Tibial artery (tissue), 4 donors: ENCODE data around the gene ASZ1.

Source experiments
- DNase-seq, 2 donors: peaks; one replicate each; pipeline ENCODE4 v3.0.0-alpha.2; 2019
- H3K27ac ChIP-seq, 2 donors: fragments of 200-600 bp; sonication (generic) in 1 of 2; 1 replicate in 1 of 2; 2 replicates in 1 of 2; pipeline ENCODE4 v1.5.1; 2018 to 2019; ENCODE audit warnings: mild to moderate bottlenecking in 1 of 2
- H3K27me3 ChIP-seq, 2 donors: fragments of 200-600 bp; sonication (generic) in 1 of 2; one replicate each; pipeline versions ENCODE4 v1.5.1 to v1.6.0; 2016 to 2019
- H3K36me3 ChIP-seq, 3 donors: fragments of 200-600 bp; sonication (generic) in 2 of 3; one replicate each; pipeline ENCODE4 v1.5.1; 2016 to 2019; ENCODE audit warnings: mild to moderate bottlenecking in 2 of 3
- H3K4me1 ChIP-seq, 4 donors: fragments of 200-600 bp; sonication (generic) in 2 of 4; 1 replicate in 3 of 4; 2 replicates in 1 of 4; pipeline ENCODE4 v1.5.1; 2016 to 2019
- H3K4me3 ChIP-seq, 2 donors: fragments of 200-600 bp; sonication (generic) in 1 of 2; 1 replicate in 1 of 2; 2 replicates in 1 of 2; pipeline ENCODE4 v1.5.1; 2018 to 2019; ENCODE audit warnings: mild to moderate bottlenecking in 2 of 2
- H3K9me3 ChIP-seq, 3 donors: fragments of 200-600 bp; sonication (generic) in 1 of 3; one replicate each; pipeline ENCODE4 v1.5.1; 2016 to 2019
- intact Hi-C: fragments of 100-400 bp; cut with DNase I; formaldehyde crosslinking; loops from one replicate; pipeline ENCODE4 v1.15.0; 2023; ENCODE audit warnings: low total_unique reads
- TF ChIP-seq, protein P1 (sequence below), 2 experiments: fragments of 200-600 bp in 1 of 2; fragments of 450-650 bp in 1 of 2; IDR thresholded peaks; one replicate each; pipeline ENCODE4 v1.5.1; 2017 to 2019; ENCODE audit warnings: antibody characterized with exemption in 2 of 2, mild to moderate bottlenecking in 1 of 2, moderate library complexity in 1 of 2

ASZ1 gene

DNA sequence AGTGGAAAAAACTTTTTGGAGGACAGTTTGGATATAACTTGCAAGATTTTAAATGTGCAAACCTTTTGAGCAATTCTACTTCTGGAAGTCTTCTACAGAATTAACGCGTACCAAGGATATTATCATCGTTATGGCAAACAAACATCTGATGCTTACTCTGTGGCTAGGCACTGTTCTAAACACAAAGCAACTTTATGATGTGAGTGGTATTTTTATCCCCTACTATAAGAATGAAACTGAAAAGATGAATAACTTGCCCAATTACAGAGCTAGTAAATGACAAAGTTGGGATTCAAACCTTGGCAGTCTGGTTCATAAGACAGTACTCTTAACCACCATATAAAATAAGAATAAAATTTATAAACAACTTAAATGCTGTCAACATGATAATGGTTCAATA is 15.8 kb downstream of the ASZ1 start:
- intact Hi-C loops = no loop called here
- Histone ChIP-seq H3K36me3 (no peaks in the 10 kb centered on the region), H3K27me3 (no peaks in the 10 kb centered on the region), H3K4me1 (peaks cover 0 to 18% (median 1%) of the 10 kb centered on the region in 4 donors), H3K27ac (no peak overlapping the region), H3K4me3 (no peak overlapping the region), H3K9me3 (no peaks in the 10 kb centered on the region)
- DNase-seq = no peak
- TF ChIP-seq, protein P1, sequence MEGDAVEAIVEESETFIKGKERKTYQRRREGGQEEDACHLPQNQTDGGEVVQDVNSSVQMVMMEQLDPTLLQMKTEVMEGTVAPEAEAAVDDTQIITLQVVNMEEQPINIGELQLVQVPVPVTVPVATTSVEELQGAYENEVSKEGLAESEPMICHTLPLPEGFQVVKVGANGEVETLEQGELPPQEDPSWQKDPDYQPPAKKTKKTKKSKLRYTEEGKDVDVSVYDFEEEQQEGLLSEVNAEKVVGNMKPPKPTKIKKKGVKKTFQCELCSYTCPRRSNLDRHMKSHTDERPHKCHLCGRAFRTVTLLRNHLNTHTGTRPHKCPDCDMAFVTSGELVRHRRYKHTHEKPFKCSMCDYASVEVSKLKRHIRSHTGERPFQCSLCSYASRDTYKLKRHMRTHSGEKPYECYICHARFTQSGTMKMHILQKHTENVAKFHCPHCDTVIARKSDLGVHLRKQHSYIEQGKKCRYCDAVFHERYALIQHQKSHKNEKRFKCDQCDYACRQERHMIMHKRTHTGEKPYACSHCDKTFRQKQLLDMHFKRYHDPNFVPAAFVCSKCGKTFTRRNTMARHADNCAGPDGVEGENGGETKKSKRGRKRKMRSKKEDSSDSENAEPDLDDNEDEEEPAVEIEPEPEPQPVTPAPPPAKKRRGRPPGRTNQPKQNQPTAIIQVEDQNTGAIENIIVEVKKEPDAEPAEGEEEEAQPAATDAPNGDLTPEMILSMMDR (IDR thresholded peaks at IDR 0.05) = no peak

GRCh38 chr7:117408831-117409230 is 18.5 kb downstream of the ASZ1 start:
- intact Hi-C loops = no loop called here
- Histone ChIP-seq H3K4me1 (peaks cover 0 to 18% (median 1%) of the 10 kb centered on the region in 4 donors), H3K9me3 (no peaks in the 10 kb centered on the region), H3K36me3 (no peaks in the 10 kb centered on the region), H3K27ac (no peak overlapping the region), H3K4me3 (no peak overlapping the region), H3K27me3 (no peaks in the 10 kb centered on the region)
- TF ChIP-seq, protein P1 (IDR thresholded peaks at IDR 0.05) = no peak
- DNase-seq = no peak

- intact Hi-C loops = no loop called here
- Histone ChIP-seq H3K4me3 (no peak overlapping the region), H3K9me3 (no peaks in the 10 kb centered on the region), H3K4me1 (no peaks in the 10 kb centered on the region), H3K27me3 (no peaks in the 10 kb centered on the region), H3K36me3 (no peaks in the 10 kb centered on the region), H3K27ac (no peak overlapping the region)
- TF ChIP-seq, protein P1 (IDR thresholded peaks at IDR 0.05) = no peak
- no peak for DNase-seq
Observed at GRCh38 chr7:117405519-117405918, 21.8 kb downstream of the ASZ1 start.

DNA sequence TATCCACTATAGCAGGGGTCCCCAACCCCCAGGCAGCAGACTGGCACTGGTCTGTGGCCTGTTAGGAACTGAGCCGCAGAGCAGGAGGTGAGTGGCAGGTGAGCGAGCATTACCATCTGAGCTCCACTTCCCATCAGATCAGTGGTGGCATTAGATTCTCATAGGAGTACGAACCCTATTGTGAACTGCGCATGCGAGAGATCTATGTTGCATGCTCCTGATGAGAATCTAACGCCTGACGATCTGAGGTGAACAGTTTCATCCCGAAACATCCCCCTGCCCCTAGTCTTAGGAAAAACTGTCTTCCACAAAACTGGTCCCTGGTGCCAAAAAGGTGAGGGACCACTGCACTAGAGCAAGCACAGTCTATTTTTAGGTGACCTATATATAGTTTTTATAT is 23.6 kb downstream of the ASZ1 start:
- H3K9me3 ChIP-seq = no peaks in the 10 kb centered on the region
- DNase-seq = no peak
- intact Hi-C loops = loop anchor here (5.0 kb wide), 1 partner anchor 314 kb away; no protein-coding TSS in a partner anchor
- H3K27ac ChIP-seq = no peak overlapping the region
- no peaks in the 10 kb centered on the region for H3K4me1 ChIP-seq
- no peaks in the 10 kb centered on the region for H3K36me3 ChIP-seq
- no peaks in the 10 kb centered on the region for H3K27me3 ChIP-seq
- TF ChIP-seq, protein P1 (IDR thresholded peaks at IDR 0.05) = no peak
- no peak overlapping the region for H3K4me3 ChIP-seq

DNA sequence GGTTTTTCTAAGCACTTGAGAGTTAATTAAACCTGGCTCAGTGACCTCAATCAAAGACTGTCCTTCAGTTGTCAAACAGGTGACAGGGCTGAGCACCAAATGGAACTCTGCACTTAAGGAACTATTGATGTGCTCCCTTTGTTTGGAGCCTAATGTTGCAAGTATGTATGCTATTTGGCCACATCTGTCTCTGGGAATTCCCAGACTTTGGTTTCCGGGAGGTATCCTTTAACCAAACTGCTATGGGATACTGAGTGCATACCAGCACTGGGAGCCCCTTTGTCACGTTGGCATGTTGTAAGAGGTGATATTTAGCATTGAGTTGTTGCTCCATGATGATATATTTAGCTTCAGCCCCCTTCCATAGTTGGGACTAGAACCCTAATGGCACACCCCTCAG is 25.2 kb downstream of the ASZ1 start:
- Histone ChIP-seq H3K27me3 (no peaks in the 10 kb centered on the region), H3K36me3 (no peaks in the 10 kb centered on the region), H3K27ac (no peak overlapping the region), H3K4me1 (no peaks in the 10 kb centered on the region), H3K9me3 (no peaks in the 10 kb centered on the region), H3K4me3 (no peak overlapping the region)
- TF ChIP-seq, protein P1 (IDR thresholded peaks at IDR 0.05) = no peak
- intact Hi-C loops = loop anchor here (5.0 kb wide), 1 partner anchor 315 kb away; no protein-coding TSS in a partner anchor
- DNase-seq = no peak
